HEK293 (cell line): ENCODE measurements around the gene TRAPPC8.

ENCODE experiments used
- CTCF ChIA-PET: fragments of 350-600 bp; formaldehyde crosslinking; extraction: SDS; loops from one replicate; lab custom pipeline; 2021; ENCODE audit warnings: antibody characterized with exemption; lab: Yijun Ruan, JAX
- POLR2A ChIA-PET: fragments of 300-600 bp; formaldehyde crosslinking; extraction: SDS; loops from one replicate; lab custom pipeline; 2020; ENCODE audit warnings: antibody characterized with exemption, inconsistent platforms; lab: Yijun Ruan, JAX
- H3K27ac ChIP-seq: fragments of 200-500 bp; sonication (Bioruptor generic); 2 replicates; pipeline ENCODE4 v1.5.1; 2014; ENCODE audit warnings: low read depth, low read length, control low read depth, inconsistent platforms; ENCODE audit errors: extremely low read depth
- H3K36me3 ChIP-seq, 2 experiments: fragments of 200-500 bp in 1 of 2; sonication (Bioruptor generic) in 1 of 2; 1 replicate in 1 of 2; 2 replicates in 1 of 2; pipeline ENCODE4 v1.5.1; 2014 to 2017; ENCODE audit warnings: inconsistent platforms in 2 of 2, low read length in 2 of 2; ENCODE audit not compliant: control insufficient read depth in 2 of 2, insufficient read depth in 1 of 2
- H3K4me1 ChIP-seq: fragments of 200-500 bp; sonication (Bioruptor generic); 2 replicates; pipeline ENCODE4 v1.5.1; 2014; ENCODE audit warnings: mild to moderate bottlenecking, low read length, inconsistent platforms; ENCODE audit not compliant: control insufficient read depth, insufficient read depth
- H3K4me3 ChIP-seq: 2 replicates; pipeline ENCODE4 v1.5.1; 2011; ENCODE audit warnings: low read depth, mild to moderate bottlenecking, control low read depth, low read length, moderate library complexity
- H3K9me3 ChIP-seq: fragments of 200-500 bp; sonication (Bioruptor generic); 2 replicates; pipeline ENCODE4 v1.5.1; 2014; ENCODE audit warnings: low read depth, low read length, inconsistent platforms; ENCODE audit not compliant: control insufficient read depth, insufficient read depth
- IKZF3 ChIP-seq: fragments of 450-650 bp; IDR thresholded peaks from 2 replicates; pipeline ENCODE4 v1.5.0; 2018; ENCODE audit warnings: missing biosample characterization, mild to moderate bottlenecking, missing genetic modification characterization, moderate library complexity
- KLF8 ChIP-seq: fragments of 450-650 bp; formaldehyde crosslinking; IDR thresholded peaks from 2 replicates; pipeline ENCODE4 v1.5.1; 2016; ENCODE audit warnings: missing biosample characterization, missing genetic modification characterization
- MYNN ChIP-seq: fragments of 450-650 bp; formaldehyde crosslinking; IDR thresholded peaks from 2 replicates; pipeline ENCODE4 v1.5.1; 2016; ENCODE audit warnings: missing biosample characterization, missing genetic modification characterization, borderline replicate concordance
- MZF1 ChIP-seq: fragments of 450-650 bp; formaldehyde crosslinking; IDR thresholded peaks from 2 replicates; pipeline ENCODE4 v1.5.1; 2017; ENCODE audit warnings: missing biosample characterization, missing genetic modification characterization, borderline replicate concordance
- OVOL3 ChIP-seq: fragments of 450-650 bp; formaldehyde crosslinking; IDR thresholded peaks from 2 replicates; pipeline ENCODE4 v1.5.1; 2016; ENCODE audit warnings: missing biosample characterization, missing genetic modification characterization
- ZBTB48 ChIP-seq: fragments of 450-650 bp; formaldehyde crosslinking; IDR thresholded peaks from 2 replicates; pipeline ENCODE4 v1.5.1; 2016; ENCODE audit warnings: missing biosample characterization, missing genetic modification characterization
- ZFP69B ChIP-seq: fragments of 450-650 bp; formaldehyde crosslinking; IDR thresholded peaks from 2 replicates; pipeline ENCODE4 v1.5.1; 2016; ENCODE audit warnings: missing biosample characterization, missing genetic modification characterization
- ZIC2 ChIP-seq: fragments of 450-650 bp; formaldehyde crosslinking; IDR thresholded peaks from 2 replicates; pipeline ENCODE4 v1.5.1; 2016; ENCODE audit warnings: missing biosample characterization, missing genetic modification characterization
- ZNF146 ChIP-seq: fragments of 450-650 bp; formaldehyde crosslinking; IDR thresholded peaks from 2 replicates; pipeline ENCODE4 v1.5.1; 2016; ENCODE audit warnings: missing biosample characterization, missing genetic modification characterization
- ZNF391 ChIP-seq: fragments of 450-650 bp; formaldehyde crosslinking; IDR thresholded peaks from 2 replicates; pipeline ENCODE4 v1.5.1; 2016; ENCODE audit warnings: low read depth, missing biosample characterization, missing genetic modification characterization, borderline replicate concordance
- ZNF423 ChIP-seq: fragments of 450-650 bp; formaldehyde crosslinking; IDR thresholded peaks from 2 replicates; pipeline ENCODE4 v1.5.1; 2016; ENCODE audit warnings: missing biosample characterization, missing genetic modification characterization
- ZNF510 ChIP-seq: fragments of 450-650 bp; formaldehyde crosslinking; IDR thresholded peaks from 2 replicates; pipeline ENCODE4 v1.5.1; 2018; ENCODE audit warnings: mild to moderate bottlenecking, missing genetic modification characterization, missing biosample characterization; ENCODE audit not compliant: insufficient replicate concordance
- ZNF785 ChIP-seq: fragments of 450-650 bp; formaldehyde crosslinking; IDR thresholded peaks from 2 replicates; pipeline ENCODE4 v1.5.1; 2016; ENCODE audit warnings: missing biosample characterization, missing genetic modification characterization
- TF ChIP-seq, protein P1 (sequence below): fragments of 450-650 bp; formaldehyde crosslinking; IDR thresholded peaks from 2 replicates; pipeline ENCODE4 v1.5.1; 2017; ENCODE audit warnings: missing biosample characterization, missing genetic modification characterization
- TF ChIP-seq, protein P2 (sequence below): fragments of 450-650 bp; formaldehyde crosslinking; IDR thresholded peaks from 2 replicates; pipeline ENCODE4 v1.5.1; 2016; ENCODE audit warnings: missing biosample characterization, missing genetic modification characterization
- TF ChIP-seq, protein P3 (sequence below): fragments of 450-650 bp; formaldehyde crosslinking; conservative IDR thresholded peaks from 2 replicates; pipeline ENCODE4 v1.5.1; 2016; ENCODE audit warnings: low read depth, missing biosample characterization, missing genetic modification characterization
- TF ChIP-seq, protein P4 (sequence below): IDR thresholded peaks from 2 replicates; pipeline ENCODE4 v1.6.1; 2011; ENCODE audit warnings: mild to moderate bottlenecking, low read depth, low read length, borderline replicate concordance
- TF ChIP-seq, protein P5 (sequence below): fragments of 450-650 bp; formaldehyde crosslinking; IDR thresholded peaks from 2 replicates; pipeline ENCODE4 v1.5.1; 2016; ENCODE audit warnings: missing biosample characterization, missing genetic modification characterization
- TF ChIP-seq, protein P6 (sequence below): fragments of 450-650 bp; formaldehyde crosslinking; IDR thresholded peaks from 2 replicates; pipeline ENCODE4 v1.5.1; 2017; ENCODE audit warnings: missing biosample characterization, missing genetic modification characterization

The TRAPPC8 gene

DNA sequence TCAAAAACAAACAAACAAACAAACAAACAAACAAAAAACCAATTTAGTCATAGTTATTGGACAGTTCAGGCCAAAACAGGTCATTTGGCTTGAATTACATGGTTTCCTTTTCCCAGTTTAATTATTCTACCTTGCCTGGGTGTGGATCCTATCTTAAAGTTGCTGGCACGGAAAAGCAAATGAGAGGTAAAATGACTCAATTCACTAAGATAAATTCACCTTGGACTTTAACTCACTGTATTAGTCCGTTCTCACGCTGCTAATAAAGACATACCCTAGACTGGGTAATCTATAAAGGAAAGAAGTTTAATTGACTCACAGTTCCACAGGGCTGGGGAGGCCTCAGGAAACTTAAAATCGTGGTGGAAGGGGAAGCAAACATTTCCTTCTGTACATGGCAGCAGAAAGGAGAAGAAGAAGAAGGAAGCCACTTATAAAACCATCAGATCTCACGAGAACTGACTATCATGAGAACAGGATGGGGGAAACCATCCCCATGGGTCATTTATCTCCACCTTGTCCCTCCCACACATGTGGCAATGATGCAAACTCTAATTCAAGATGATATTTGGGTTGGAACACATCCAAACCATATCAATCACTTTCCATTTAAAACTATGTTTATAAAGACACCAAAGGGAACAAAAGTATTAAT, 22.5 kb upstream of the TRAPPC8 start:
- H3K27ac ChIP-seq: no peak overlapping the region
- H3K36me3 ChIP-seq: no peaks in the 10 kb centered on the region
- POLR2A ChIA-PET: no interaction called here
- H3K4me3 ChIP-seq: no peak overlapping the region
- no peaks in the 10 kb centered on the region for H3K9me3 ChIP-seq
- TF ChIP-seq MYNN (tag by site-specific recombination) (no peak), ZNF391 (tag by site-specific recombination) (no peak), ZNF785 (tag by site-specific recombination) (no peak), ZBTB48 (tag by site-specific recombination) (no peak), ZNF146 (tag by site-specific recombination) (no peak), MZF1 (tag by site-specific recombination) (no peak), OVOL3 (no peak)
- TF ChIP-seq, protein P1, sequence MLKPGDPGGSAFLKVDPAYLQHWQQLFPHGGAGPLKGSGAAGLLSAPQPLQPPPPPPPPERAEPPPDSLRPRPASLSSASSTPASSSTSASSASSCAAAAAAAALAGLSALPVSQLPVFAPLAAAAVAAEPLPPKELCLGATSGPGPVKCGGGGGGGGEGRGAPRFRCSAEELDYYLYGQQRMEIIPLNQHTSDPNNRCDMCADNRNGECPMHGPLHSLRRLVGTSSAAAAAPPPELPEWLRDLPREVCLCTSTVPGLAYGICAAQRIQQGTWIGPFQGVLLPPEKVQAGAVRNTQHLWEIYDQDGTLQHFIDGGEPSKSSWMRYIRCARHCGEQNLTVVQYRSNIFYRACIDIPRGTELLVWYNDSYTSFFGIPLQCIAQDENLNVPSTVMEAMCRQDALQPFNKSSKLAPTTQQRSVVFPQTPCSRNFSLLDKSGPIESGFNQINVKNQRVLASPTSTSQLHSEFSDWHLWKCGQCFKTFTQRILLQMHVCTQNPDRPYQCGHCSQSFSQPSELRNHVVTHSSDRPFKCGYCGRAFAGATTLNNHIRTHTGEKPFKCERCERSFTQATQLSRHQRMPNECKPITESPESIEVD (tag by site-specific recombination): no peak
- TF ChIP-seq, protein P2, sequence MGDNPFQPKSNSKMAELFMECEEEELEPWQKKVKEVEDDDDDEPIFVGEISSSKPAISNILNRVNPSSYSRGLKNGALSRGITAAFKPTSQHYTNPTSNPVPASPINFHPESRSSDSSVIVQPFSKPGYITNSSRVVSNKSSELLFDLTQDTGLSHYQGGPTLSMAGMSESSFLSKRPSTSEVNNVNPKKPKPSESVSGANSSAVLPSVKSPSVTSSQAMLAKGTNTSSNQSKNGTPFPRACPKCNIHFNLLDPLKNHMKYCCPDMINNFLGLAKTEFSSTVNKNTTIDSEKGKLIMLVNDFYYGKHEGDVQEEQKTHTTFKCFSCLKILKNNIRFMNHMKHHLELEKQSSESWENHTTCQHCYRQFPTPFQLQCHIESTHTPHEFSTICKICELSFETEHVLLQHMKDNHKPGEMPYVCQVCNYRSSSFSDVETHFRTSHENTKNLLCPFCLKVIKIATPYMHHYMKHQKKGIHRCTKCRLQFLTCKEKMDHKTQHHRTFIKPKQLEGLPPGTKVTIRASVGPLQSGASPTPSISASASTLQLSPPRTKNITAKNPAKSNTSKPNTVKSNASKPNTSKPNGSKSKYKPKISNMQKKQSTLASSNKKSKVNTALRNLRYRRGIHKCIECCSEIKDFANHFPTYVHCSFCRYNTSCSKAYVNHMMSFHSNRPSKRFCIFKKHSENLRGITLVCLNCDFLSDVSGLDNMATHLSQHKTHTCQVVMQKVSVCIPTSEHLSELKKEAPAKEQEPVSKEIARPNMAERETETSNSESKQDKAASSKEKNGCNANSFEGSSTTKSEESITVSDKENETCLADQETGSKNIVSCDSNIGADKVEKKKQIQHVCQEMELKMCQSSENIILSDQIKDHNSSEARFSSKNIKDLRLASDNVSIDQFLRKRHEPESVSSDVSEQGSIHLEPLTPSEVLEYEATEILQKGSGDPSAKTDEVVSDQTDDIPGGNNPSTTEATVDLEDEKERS (tag by site-specific recombination): no peak
- TF ChIP-seq, protein P3, sequence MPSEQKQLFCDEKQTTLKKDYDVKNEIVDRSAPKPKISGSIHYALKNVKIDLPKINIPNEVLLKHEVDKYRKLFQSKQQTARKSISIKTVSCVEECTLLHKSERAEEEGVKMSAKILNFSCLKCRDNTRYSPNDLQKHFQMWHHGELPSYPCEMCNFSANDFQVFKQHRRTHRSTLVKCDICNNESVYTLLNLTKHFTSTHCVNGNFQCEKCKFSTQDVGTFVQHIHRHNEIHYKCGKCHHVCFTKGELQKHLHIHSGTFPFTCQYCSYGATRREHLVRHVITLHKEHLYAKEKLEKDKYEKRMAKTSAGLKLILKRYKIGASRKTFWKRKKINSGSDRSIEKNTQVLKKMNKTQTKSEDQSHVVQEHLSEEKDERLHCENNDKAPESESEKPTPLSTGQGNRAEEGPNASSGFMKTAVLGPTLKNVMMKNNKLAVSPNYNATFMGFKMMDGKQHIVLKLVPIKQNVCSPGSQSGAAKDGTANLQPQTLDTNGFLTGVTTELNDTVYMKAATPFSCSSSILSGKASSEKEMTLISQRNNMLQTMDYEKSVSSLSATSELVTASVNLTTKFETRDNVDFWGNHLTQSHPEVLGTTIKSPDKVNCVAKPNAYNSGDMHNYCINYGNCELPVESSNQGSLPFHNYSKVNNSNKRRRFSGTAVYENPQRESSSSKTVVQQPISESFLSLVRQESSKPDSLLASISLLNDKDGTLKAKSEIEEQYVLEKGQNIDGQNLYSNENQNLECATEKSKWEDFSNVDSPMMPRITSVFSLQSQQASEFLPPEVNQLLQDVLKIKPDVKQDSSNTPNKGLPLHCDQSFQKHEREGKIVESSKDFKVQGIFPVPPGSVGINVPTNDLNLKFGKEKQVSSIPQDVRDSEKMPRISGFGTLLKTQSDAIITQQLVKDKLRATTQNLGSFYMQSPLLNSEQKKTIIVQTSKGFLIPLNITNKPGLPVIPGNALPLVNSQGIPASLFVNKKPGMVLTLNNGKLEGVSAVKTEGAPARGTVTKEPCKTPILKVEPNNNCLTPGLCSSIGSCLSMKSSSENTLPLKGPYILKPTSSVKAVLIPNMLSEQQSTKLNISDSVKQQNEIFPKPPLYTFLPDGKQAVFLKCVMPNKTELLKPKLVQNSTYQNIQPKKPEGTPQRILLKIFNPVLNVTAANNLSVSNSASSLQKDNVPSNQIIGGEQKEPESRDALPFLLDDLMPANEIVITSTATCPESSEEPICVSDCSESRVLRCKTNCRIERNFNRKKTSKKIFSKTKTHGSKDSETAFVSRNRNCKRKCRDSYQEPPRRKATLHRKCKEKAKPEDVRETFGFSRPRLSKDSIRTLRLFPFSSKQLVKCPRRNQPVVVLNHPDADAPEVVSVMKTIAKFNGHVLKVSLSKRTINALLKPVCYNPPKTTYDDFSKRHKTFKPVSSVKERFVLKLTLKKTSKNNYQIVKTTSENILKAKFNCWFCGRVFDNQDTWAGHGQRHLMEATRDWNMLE: no peak
- TF ChIP-seq, all 188 proteins: peak for 0
- no peaks in the 10 kb centered on the region for H3K4me1 ChIP-seq
- CTCF ChIA-PET: interaction anchor here (0.5 to 4.1 kb wide), 5 partner anchors 11 to 676 kb away, joined by 3 to 19 read pairs (median 4); no protein-coding TSS in a partner anchor

DNA sequence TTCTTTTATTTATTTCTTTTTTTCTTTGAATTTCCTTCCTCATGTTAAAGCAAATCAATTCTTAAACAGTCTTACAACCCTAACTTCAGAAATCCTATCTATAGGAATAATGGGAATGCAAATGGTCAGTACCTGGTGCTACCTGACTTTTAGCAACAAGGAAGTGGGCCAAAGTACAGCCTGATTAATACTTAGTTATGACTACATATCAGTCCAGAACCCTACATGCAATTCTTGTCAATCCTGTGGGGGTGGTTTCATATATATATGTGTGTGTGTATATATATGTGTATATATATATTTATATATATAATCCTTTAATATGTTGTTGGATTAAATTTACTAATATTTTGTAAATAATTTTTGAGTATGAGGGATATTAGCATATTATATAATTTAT, 14.8 kb upstream of the TRAPPC8 start:
- ChIA-PET CTCF (interaction anchor here (0.8 to 3.3 kb wide), 3 partner anchors 61 to 137 kb away, joined by 3 to 16 read pairs (median 5); partner anchors contain the start of gene RNF125), POLR2A (no interaction called here)
- no peaks in the 10 kb centered on the region for H3K36me3 ChIP-seq
- no peak overlapping the region for H3K27ac ChIP-seq
- H3K4me1 ChIP-seq: no peaks in the 10 kb centered on the region
- no peaks in the 10 kb centered on the region for H3K9me3 ChIP-seq
- H3K4me3 ChIP-seq: no peak overlapping the region
- TF ChIP-seq, protein P4, sequence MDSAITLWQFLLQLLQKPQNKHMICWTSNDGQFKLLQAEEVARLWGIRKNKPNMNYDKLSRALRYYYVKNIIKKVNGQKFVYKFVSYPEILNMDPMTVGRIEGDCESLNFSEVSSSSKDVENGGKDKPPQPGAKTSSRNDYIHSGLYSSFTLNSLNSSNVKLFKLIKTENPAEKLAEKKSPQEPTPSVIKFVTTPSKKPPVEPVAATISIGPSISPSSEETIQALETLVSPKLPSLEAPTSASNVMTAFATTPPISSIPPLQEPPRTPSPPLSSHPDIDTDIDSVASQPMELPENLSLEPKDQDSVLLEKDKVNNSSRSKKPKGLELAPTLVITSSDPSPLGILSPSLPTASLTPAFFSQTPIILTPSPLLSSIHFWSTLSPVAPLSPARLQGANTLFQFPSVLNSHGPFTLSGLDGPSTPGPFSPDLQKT: no peak
- TF ChIP-seq ZFP69B (tag by site-specific recombination) (no peak), KLF8 (tag by site-specific recombination) (no peak), ZNF423 (tag by site-specific recombination) (no peak), ZIC2 (no peak), IKZF3 (tag by site-specific recombination) (no peak), ZNF510 (tag by site-specific recombination) (no peak)
- TF ChIP-seq, protein P5, sequence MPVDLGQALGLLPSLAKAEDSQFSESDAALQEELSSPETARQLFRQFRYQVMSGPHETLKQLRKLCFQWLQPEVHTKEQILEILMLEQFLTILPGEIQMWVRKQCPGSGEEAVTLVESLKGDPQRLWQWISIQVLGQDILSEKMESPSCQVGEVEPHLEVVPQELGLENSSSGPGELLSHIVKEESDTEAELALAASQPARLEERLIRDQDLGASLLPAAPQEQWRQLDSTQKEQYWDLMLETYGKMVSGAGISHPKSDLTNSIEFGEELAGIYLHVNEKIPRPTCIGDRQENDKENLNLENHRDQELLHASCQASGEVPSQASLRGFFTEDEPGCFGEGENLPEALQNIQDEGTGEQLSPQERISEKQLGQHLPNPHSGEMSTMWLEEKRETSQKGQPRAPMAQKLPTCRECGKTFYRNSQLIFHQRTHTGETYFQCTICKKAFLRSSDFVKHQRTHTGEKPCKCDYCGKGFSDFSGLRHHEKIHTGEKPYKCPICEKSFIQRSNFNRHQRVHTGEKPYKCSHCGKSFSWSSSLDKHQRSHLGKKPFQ (tag by site-specific recombination): no peak
- TF ChIP-seq, protein P6, sequence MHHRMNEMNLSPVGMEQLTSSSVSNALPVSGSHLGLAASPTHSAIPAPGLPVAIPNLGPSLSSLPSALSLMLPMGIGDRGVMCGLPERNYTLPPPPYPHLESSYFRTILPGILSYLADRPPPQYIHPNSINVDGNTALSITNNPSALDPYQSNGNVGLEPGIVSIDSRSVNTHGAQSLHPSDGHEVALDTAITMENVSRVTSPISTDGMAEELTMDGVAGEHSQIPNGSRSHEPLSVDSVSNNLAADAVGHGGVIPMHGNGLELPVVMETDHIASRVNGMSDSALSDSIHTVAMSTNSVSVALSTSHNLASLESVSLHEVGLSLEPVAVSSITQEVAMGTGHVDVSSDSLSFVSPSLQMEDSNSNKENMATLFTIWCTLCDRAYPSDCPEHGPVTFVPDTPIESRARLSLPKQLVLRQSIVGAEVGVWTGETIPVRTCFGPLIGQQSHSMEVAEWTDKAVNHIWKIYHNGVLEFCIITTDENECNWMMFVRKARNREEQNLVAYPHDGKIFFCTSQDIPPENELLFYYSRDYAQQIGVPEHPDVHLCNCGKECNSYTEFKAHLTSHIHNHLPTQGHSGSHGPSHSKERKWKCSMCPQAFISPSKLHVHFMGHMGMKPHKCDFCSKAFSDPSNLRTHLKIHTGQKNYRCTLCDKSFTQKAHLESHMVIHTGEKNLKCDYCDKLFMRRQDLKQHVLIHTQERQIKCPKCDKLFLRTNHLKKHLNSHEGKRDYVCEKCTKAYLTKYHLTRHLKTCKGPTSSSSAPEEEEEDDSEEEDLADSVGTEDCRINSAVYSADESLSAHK: no peak
